BE2C (cell line): ENCODE results near the gene ANKK1.

Experiments used
- DNase-seq: peaks from one replicate; pipeline ENCODE4 v3.0.0-alpha.2; 2020
- H3K27me3 ChIP-seq: fragments of 250-450 bp; sonication (Bioruptor Pico); 2 replicates; pipeline ENCODE4 v1.5.1; 2020; ENCODE audit warnings: mild to moderate bottlenecking
- H3K36me3 ChIP-seq: fragments of 250-450 bp; sonication (Bioruptor Pico); 2 replicates; pipeline ENCODE4 v1.5.1; 2020; ENCODE audit warnings: mild to moderate bottlenecking
- H3K4me1 ChIP-seq: fragments of 250-450 bp; sonication (Bioruptor Pico); 2 replicates; pipeline ENCODE4 v1.5.1; 2020
- H3K4me3 ChIP-seq: 2 replicates; pipeline ENCODE4 v1.5.1; 2011; ENCODE audit warnings: low read depth, low read length
- H3K9me3 ChIP-seq: fragments of 250-450 bp; sonication (Bioruptor Pico); 2 replicates; pipeline ENCODE4 v1.5.1; 2020
- TF ChIP-seq, protein P1 (sequence below): IDR thresholded peaks from 2 replicates; pipeline ENCODE4 v1.5.1; 2012; ENCODE audit warnings: mild to moderate bottlenecking, low read depth, low read length

Gene ANKK1

DNA sequence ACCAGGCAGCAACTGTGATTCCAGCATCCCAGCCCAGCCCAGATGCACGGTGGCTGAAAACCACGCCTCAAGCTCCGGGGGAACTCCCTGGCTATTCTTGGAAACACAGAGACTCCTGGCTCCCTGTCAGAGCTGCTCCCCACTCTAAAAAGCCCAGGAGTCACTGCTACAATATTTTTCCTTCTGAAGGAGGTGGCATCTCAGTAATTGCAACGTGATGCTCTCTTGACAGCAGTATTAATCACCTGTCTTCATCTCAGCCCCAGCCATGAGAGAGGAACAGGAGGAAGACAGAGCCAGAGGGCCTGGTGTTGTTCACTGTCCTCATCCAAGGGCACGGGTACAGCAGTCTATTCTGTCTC lies 60.7 kb downstream of the ANKK1 start:
- H3K4me3 ChIP-seq: no peak overlapping the region
- H3K36me3 ChIP-seq: no peaks in the 10 kb centered on the region
- no peak for DNase-seq
- H3K4me1 ChIP-seq: peaks cover 46% of the 10 kb centered on the region
- no peaks in the 10 kb centered on the region for H3K9me3 ChIP-seq
- no peaks in the 10 kb centered on the region for H3K27me3 ChIP-seq
- TF ChIP-seq, protein P1, sequence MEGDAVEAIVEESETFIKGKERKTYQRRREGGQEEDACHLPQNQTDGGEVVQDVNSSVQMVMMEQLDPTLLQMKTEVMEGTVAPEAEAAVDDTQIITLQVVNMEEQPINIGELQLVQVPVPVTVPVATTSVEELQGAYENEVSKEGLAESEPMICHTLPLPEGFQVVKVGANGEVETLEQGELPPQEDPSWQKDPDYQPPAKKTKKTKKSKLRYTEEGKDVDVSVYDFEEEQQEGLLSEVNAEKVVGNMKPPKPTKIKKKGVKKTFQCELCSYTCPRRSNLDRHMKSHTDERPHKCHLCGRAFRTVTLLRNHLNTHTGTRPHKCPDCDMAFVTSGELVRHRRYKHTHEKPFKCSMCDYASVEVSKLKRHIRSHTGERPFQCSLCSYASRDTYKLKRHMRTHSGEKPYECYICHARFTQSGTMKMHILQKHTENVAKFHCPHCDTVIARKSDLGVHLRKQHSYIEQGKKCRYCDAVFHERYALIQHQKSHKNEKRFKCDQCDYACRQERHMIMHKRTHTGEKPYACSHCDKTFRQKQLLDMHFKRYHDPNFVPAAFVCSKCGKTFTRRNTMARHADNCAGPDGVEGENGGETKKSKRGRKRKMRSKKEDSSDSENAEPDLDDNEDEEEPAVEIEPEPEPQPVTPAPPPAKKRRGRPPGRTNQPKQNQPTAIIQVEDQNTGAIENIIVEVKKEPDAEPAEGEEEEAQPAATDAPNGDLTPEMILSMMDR: no peak

DNA sequence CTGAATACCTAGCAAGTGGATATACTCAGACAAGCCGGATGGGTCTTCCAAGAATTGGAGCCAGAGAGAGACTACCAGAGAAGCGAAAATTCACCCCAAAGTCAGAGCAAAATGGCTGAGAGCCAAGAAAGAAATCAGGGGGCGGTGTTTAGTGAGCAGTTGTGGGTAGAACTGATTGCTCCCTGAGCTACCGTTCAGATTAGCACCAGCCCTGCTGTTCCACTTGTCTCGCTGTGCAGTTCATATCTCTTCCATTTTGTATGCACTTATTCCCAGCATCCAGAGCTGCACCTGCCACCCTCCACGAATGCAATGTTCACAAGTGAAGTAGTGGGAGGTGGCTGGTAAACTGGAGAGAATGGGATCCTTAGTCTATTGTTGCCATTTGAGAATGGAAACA lies 62.2 kb downstream of the ANKK1 start:
- Histone ChIP-seq H3K9me3 (no peaks in the 10 kb centered on the region), H3K27me3 (no peaks in the 10 kb centered on the region), H3K4me1 (peaks cover 39% of the 10 kb centered on the region), H3K36me3 (no peaks in the 10 kb centered on the region), H3K4me3 (no peak overlapping the region)
- DNase-seq: no peak
- TF ChIP-seq, protein P1: no peak
